Osteoblast (primary cell): Measurements from ENCODE around the gene INCENP. TPM values are rescaled to one million over a fixed set of nuclear protein-coding genes. Genes with fewer than 3 reads are reported as not detected.

Source experiments
- DNase-seq: peaks from one replicate; pipeline ENCODE4 v3.0.0; 2011; ENCODE audit warnings: low spot score, mixed read lengths; ENCODE audit not compliant: insufficient read length; ENCODE audit errors: missing footprints
- H2AFZ ChIP-seq: 2 replicates; pipeline ENCODE4 v1.6.0; 2011; ENCODE audit warnings: mild to moderate bottlenecking, low read length
- H3K27ac ChIP-seq: 2 replicates; pipeline ENCODE4 v1.5.1; 2011; ENCODE audit warnings: mild to moderate bottlenecking, low read depth, low read length, moderate library complexity
- H3K27me3 ChIP-seq: 2 replicates; pipeline ENCODE4 v1.6.0; 2012; ENCODE audit warnings: mild to moderate bottlenecking, control low read depth, inconsistent platforms, low read length, moderate library complexity; ENCODE audit not compliant: insufficient read depth
- H3K36me3 ChIP-seq: 2 replicates; pipeline ENCODE4 v1.5.1; 2011; ENCODE audit warnings: mild to moderate bottlenecking, low read length, control low read depth, moderate library complexity; ENCODE audit not compliant: insufficient read depth
- H3K4me1 ChIP-seq: 2 replicates; pipeline ENCODE4 v1.5.1; 2011; ENCODE audit warnings: mild to moderate bottlenecking, low read length, control low read depth, moderate library complexity; ENCODE audit not compliant: insufficient read depth
- H3K4me2 ChIP-seq: 2 replicates; pipeline ENCODE4 v1.6.0; 2011; ENCODE audit warnings: mild to moderate bottlenecking, low read length; ENCODE audit not compliant: insufficient read depth
- H3K4me3 ChIP-seq: fragments of 200-600 bp; sonication (generic); 3 replicates; pipeline ENCODE4 v1.5.1; 2012; ENCODE audit warnings: mild to moderate bottlenecking, low read length, inconsistent platforms; ENCODE audit not compliant: insufficient read depth
- H3K79me2 ChIP-seq: 2 replicates; pipeline ENCODE4 v1.6.0; 2012; ENCODE audit warnings: mild to moderate bottlenecking, low read length, control low read depth, inconsistent platforms; ENCODE audit not compliant: insufficient read depth
- H3K9me3 ChIP-seq: 2 replicates; pipeline ENCODE4 v1.5.1; 2011; ENCODE audit warnings: low read depth, low read length, control low read depth
- H4K20me1 ChIP-seq: 2 replicates; pipeline ENCODE4 v1.6.0; 2012; ENCODE audit warnings: mild to moderate bottlenecking, low read length, control low read depth; ENCODE audit not compliant: insufficient read depth
- CTCF ChIP-seq: IDR thresholded peaks from 2 replicates; pipeline ENCODE4 v1.5.1; 2011; ENCODE audit warnings: mild to moderate bottlenecking, low read depth, low read length, moderate library complexity; ENCODE audit errors: extremely low read depth
- total RNA-seq: library from RNA; depleted of rRNA; stranded (reverse); fragments of >200 nt; gene quantifications from 2 replicates; pipeline ENCODE4 v1.2.3, GENCODE V29; 2012

Gene INCENP
- total RNA-seq, 1 donor, result 8.7 TPM

- peak; percentile 66 for DNase-seq
- H2AFZ ChIP-seq, result no peak overlapping the region
These were observed 9.7 kb downstream of the INCENP start for GRCh38 chr11:62133328-62134065.

GRCh38 chr11:62137276-62137861, 13.6 kb downstream of the INCENP start:
- peaks cover 4% of the 10 kb centered on the region for H4K20me1 ChIP-seq
- DNase-seq, result no peak
- H3K4me3 ChIP-seq, result no peak overlapping the region
- no peaks in the 10 kb centered on the region for H3K4me1 ChIP-seq
- no peak overlapping the region for H2AFZ ChIP-seq
- H3K79me2 ChIP-seq, result peaks cover 53% of the 10 kb centered on the region
- peaks cover 38% of the 10 kb centered on the region for H3K36me3 ChIP-seq
- no peaks in the 10 kb centered on the region for H3K27me3 ChIP-seq
- no peak overlapping the region for H3K27ac ChIP-seq
- no peak overlapping the region for H3K4me2 ChIP-seq
- H3K9me3 ChIP-seq, result no peaks in the 10 kb centered on the region
- no peak for TF ChIP-seq CTCF

More at GRCh38 chr11:62133328-62134065, 9.7 kb downstream of the INCENP start:
- Histone ChIP-seq H3K79me2 (peaks cover 91% of the 10 kb centered on the region), H3K27me3 (no peaks in the 10 kb centered on the region), H3K4me1 (peaks cover 2% of the 10 kb centered on the region), H3K27ac (no peak overlapping the region), H3K36me3 (peaks cover 37% of the 10 kb centered on the region), H3K4me3 (no peak overlapping the region), H3K9me3 (no peaks in the 10 kb centered on the region), H4K20me1 (peaks cover 4% of the 10 kb centered on the region), H3K4me2 (no peak overlapping the region)
- no peak for TF ChIP-seq CTCF

GRCh38 chr11:62137881-62138629, 14.2 kb downstream of the INCENP start:
- Histone ChIP-seq H3K27ac (no peak overlapping the region), H3K79me2 (peaks cover 46% of the 10 kb centered on the region), H3K36me3 (peaks cover 39% of the 10 kb centered on the region), H3K4me3 (no peak overlapping the region), H3K9me3 (no peaks in the 10 kb centered on the region), H3K27me3 (no peaks in the 10 kb centered on the region), H3K4me1 (no peaks in the 10 kb centered on the region), H2AFZ (no peak overlapping the region), H4K20me1 (no peaks in the 10 kb centered on the region), H3K4me2 (no peak overlapping the region)
- TF ChIP-seq CTCF, result no peak
- DNase-seq, result peak; percentile 76
